Hepatic stellate cell (primary cell): ENCODE data around the gene CD96.
"Not testable (repeated sequence)": the region's sequence is repeated elsewhere in the genome, so short reads cannot be mapped to it uniquely, and the experiment has no call there.

Experiments
- DNase-seq: peaks from one replicate; pipeline ENCODE4 v3.0.0; 2011; ENCODE audit warnings: low spot score

The CD96 gene

DNA sequence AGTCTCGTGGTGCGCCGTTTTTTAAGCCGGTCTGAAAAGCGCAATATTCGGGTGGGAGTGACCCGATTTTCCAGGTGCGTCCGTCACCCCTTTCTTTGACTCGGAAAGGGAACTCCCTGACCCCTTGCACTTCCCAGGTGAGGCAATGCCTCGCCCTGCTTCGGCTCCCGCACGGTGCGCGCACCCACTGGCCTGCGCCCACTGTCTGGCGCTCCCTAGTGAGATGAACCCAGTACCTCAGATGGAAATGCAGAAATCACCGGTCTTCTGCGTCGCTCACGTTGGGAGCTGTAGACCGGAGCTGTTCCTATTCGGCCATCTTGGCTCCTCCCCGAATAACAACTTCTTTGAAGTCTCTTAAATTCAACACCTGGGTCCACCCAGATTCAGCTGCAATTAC, 19.9 kb downstream of the CD96 start:
- not testable (repeated sequence) for DNase-seq

DNA sequence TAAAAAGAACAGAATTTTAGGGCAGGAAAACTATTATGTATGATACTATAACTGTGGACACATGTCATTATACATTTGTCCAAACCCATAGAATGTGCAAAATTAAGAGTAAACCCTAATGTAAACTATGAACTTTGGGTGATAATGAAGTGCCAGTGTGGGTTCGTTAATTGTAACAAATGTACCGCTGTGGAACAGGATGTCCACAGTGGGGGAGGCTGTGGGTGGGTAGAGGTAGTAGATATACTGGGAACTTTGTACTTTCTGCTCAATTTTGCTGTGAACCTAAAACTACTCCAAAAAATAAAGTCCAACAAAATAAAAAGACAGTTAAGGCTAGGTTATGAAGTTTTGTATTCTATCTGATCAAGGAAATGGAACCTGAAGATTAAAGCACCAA, 24.8 kb downstream of the CD96 start:
- DNase-seq = no peak

DNA sequence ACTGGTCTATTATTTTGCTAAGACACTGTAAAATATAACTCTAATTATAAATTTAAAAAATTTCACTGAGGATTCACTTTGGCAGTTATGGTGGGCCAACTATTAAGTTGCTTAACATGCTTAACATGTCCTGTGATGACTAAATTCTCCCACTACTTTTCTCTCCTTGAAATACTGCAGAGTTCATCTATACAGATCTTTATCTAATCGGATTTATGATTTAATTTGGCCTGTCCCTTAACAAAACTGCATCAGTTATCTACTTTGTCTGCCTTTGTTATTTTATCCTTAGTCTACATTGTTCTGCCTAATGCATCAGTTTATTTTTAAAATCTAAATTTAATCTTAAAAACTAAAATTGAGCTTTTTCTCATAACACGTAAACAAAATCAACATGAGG, 26.4 kb downstream of the CD96 start:
- no peak for DNase-seq

DNA sequence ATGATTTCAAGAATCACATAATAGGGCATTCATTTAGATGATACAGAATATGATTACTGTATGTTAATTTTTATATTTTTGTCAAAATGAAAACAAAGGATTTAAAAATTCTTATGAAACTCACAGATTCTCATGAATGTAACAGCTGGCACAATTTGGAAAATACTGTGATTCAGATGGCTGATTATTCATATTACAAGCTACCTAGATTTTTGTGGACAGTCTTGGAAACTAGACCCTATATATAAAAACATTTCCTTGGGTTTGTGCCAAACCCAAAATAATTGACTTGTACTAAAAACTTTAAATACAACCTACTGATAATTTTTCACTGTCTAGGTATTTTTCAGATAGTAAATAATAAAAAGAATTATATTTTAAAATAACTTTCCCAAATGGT, 26.9 kb downstream of the CD96 start:
- DNase-seq = no peak

DNA sequence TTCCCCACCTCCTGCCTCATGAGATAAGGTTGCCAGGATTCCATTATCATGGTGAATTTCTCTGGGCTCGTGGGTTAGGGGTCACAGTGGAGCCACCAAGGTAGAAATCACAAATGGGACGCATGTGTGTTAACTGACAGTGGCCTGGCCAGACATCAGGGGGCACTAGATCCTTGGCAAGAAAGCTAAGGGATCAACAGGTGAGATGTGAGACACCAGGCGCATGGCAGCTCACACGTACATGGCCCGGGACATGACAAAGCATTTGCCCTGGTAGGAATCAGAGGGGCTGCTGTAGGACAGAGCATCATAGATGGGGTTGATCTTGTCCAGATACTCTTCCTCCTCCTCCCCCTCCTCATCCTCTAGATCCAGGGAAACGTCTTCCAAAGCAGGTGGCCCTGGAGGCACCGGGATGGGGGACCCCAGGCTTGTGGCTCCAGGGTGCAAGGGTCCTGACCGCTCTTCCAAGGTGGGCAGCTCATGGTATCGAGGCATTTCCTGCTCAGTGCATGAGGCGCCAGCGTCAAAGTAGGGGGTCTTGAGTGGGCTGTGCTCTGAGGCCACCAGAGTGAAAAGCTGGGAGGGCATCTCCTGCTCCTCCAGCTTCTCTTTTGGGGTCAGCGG, 28.5 kb downstream of the CD96 start:
- no peak for DNase-seq

DNA sequence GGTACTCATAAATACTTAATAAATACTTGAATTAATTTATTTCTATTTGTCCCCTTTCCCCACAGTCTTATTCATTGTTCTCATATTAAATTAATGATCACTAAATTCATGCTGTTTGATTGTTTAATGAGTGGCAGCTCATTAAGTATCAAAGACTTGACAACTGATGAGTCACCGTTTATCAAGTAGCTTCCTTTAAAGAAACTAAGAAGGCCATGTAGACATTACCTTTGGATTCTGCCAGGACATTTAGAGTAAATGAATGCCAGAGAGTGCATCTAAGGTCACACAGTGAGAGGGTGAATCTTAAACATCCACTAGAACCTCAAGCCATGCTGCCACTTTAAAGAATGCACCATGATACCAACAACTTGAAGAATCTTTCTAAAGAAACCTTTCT, 29.3 kb downstream of the CD96 start:
- no peak for DNase-seq

DNA sequence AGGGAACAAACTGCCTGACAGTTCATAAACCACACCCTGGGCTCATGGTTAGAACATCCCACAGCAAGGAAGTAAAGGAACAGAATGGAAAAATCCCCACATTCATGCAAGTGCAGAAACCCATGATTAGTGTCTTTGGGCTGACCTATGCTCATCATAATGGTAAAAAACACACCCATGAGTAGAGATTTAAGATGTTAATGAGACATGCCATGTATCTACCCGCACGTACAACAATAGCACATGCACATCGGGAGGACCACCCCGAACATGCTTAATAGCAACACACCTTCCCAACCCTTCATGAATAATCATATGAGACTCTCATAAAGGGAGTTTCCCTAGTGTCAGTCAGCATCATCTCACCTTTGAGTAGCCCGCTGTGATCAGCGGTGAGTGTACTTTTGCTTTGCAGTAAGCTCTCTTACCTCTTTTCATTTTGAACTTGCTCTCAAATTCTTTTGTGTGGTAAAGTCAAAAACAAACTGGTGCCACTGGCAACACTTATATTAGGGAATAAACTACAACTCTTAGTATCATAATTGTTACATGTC, 30.0 kb downstream of the CD96 start:
- DNase-seq = no peak

DNA sequence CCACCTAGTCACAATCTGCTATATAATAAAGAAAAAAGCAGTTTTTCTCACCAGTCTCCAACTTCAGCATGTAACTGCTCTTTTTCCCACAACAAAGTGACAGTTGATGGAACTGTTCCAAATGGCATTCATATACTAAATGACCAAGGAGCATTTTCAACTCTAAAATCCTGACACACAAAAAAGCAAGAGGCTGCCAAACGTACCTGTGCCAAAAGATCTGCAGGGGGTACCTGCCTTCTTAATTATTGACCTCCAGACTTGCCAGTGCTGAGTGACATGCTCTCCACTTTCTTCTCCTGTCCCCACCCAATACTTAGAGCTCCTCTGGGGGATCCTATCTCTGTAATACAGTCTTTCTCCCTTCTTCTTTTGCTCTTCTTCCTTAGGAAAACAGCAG, 35.1 kb downstream of the CD96 start:
- DNase-seq = no peak

DNA sequence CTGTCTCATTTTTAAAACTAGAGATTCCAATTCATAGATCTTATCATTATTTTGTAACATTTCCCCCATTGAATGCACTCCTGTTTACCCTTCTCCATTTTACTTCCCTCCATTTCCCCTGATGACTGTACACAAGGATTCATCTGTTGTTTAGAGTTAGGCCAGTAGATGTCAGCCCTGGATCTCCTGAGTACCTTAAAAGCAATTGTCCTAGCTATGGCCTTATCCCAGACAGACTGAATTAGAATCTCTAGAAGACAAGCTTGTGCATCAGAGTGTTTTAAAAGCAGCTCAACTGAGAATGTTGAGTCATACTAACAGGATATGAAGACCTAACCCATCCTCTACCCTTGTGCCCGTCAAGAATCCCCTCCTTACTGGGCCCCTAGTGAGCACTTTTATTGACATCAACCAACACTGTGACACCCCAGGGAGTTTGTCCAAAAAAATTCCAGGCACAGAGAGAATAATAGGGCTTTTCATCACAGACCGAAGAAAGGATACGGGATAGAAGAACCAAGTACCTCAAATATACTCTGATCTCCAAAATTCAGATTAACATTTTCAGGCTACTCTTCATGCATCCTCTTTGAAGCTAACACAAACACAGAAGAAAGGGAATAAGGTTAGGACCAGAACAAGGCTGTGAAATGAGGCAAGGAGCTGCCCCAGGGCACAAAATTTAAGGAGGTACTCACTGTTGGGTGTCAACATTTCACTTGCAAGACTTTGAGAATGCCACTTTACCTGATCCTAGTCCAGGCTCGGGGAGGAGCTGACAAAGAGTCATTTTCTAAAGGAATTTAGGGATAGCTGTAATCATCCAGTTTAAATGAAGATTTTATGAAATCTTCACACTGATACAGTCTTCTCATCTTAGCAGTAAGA, 36.0 kb downstream of the CD96 start:
- DNase-seq = peak; percentile 68

DNA sequence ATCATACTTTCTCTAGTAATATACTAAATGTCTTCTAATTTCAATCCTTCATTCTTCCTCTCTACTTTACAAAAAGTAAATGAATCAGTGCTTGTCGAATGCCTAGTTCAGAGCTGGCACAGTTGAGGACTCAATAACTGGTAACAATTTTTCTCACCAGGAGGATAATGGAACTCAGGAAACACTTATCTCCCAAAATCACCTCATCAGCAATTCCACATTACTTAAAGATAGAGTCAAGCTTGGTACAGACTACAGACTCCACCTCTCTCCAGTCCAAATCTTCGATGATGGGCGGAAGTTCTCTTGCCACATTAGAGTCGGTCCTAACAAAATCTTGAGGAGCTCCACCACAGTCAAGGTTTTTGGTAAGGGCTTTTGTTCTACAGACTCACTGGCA, 36.9 kb downstream of the CD96 start:
- no peak for DNase-seq

DNA sequence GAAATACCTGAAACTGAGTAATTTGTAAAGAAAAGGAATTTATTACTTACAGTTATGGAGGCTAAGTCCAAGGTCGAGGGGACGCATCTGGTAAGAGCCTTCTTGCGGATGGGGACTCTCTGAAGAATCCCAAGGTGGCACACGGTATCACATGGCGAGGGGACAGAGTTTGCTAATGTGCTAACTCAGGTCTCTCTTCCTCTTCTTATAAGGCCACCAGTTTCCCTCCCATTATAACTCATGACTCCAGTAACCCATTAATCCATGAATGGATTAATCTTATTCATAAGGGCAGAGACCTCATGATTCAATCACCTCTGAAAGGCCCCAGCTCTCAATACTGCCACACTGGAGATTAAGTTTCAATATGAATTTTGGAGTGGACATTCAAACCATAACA, 37.5 kb downstream of the CD96 start:
- no peak for DNase-seq

DNA sequence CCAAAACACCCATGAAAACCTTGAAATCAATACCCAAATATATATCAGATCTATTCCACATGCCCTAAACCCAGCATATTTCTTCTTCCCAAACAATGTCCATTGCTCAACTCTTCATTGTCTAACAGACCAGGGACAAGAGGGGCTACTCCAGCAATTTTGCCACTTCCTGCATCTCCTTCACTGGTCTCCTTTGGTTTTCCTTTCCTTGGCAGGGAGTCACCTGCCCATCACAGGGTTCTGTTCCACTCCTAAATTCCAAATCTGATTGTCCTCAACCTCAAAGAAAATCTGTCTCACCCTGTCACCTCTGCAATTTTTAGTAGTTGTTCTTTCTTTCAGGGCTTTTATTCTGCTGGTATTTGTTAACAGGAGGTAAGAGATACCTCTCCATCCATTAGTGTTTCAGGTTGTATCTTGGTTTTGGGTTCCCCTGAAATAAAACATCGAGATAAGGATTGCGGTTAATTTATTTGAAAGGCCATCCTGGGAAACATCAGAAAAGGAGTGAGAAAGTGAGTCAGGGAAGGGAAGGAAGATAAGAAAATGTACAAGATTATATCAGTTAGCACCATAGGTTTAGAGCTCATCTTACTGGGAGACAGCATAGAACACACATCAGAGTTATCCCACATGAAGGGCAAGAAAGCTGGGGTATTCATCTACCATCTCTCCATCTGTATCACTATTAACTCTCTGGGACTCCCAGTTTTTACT, 39.6 kb downstream of the CD96 start:
- no peak for DNase-seq

DNA sequence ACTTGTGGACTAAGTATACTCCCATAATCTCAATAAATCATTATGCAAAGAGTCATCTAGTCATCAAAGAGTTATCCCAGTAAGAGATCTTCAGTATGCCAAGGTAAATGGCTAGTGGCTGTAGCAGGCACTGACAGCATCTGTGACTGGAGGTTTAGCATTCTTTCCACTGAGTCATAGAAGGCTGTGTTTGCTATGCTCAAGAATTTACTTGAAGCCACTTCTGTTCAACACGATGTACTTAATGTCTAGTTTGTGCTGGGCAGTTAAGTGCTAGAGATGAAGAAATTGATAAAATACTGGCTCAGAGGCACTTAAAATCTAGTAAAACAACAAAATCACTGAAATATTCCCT, 40.1 kb downstream of the CD96 start:
- DNase-seq = peak; percentile 74

DNA sequence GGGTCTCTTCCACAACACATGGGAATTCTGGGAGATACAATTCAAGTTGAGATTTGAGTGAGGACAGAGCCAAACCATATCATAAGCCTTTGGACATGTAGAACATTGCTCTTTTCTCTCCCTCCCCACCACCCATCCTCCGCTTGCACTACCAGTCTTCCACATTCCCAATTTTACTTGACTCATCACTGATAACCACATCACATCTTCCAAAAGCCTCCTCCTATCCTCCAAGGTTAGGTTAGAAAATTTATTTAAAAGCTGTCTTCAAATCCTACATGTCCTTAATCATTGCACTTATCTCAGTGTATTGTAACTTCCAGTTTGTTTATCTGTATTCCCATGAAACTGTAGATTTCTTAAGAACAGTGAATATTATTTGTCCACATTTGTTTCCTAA, 42.7 kb downstream of the CD96 start:
- no peak for DNase-seq

DNA sequence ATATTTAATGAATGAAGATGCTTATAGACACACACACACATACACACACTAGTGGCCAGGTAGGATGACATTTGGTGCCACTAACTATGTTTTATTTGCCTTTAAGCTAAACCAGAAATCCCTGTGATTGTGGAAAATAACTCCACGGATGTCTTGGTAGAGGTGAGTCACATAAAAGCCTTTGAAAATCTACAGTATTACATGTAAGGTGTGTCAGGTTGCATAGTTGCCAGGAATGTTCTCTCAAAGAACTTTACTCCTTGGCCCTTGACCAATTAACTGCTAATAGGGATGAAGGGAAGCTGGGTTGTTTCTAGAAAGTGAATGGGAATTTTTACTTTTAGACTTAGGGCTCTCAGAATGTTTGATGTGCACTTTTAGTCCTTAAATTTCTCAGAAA, 43.2 kb downstream of the CD96 start:
- DNase-seq = no peak

DNA sequence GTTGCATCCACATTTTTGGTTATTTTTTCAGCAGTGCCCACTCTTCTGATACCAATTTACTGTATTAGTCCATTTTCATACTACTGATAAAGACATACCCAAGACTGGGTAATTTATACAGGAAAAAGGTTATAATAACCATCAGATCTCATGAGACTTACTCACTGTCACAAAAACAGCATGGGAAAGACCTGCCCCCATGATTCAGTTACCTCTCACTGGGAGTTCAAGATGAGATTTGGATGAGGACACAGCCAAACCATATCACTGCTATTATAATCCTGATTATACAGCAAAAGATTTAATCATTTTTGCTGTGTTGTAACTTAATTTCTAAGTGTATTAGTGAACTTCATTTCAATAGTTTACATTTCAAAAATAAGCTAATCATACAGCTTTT, 46.5 kb downstream of the CD96 start:
- DNase-seq = no peak

DNA sequence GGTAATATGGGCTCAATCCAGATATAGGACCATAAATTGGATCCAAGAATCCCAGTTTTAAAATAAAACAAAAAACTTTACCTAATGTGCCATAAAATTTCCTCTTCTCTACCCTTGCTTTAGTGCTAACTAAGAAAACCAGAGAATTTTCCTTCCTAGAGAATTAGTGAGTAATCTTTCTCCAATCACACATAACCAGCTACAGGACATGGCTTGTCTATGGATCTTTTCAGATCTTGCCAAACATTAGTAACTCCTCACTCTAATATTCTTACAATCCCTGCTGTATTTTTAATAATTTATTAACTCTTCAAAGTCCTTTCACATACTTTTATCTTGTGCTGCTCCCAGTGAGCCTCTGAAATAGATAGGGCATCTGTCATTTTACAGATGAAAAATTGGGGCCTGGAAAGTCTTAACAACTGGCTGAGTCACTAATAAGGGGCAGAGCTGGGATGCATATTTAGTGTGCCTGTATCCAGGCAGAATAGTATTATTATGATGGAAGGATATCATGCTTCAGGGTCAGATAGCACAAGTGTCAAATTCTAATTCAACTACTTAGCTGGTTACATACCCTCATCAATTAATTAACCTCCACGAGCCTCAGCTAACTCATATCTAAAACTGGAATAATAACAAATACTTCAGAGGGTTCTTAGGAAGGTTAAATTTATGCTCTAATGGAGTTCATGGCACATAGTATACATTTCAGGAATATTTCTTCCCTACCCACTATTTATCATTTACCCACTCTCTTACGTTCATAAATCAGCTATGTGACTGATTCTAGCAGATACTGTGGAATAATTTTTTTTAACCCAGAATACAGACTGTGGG, 47.5 kb downstream of the CD96 start:
- DNase-seq = no peak

DNA sequence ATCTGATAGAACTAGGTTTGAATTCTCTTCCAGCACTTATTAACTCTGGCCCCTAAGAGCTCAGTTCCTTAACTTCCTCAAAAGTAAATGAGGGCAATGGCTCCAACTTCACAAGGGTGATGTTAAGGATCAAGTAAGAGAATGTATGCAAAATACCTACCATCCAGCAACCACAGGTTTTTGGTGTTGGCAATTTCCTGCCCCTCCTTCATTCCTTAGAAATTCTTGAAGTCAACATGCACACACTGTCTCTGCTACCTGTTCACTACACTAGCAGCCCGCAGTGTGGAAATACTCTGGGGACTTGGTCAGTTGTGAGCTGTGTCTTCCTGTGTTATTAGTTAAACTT, 48.1 kb downstream of the CD96 start:
- DNase-seq = no peak

DNA sequence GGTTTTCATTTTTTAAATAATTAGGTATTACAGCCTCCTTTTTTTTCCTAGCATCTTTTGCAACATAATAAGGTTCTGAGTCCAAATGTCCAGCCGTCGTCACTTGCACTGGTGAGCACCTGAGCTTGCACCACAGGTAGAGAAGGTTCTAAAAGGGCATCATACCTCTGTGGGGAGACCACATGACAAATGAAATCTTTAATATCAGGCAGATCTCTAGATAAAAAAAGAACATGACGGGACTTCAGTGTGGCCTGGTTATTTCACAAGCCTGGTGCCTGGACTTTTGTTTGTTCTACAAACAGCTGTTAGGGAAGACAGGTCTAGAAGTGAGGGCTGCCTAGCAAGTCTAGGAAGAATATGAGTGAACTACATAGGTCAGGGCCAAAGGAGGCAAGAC, 49.6 kb downstream of the CD96 start:
- DNase-seq = no peak

DNA sequence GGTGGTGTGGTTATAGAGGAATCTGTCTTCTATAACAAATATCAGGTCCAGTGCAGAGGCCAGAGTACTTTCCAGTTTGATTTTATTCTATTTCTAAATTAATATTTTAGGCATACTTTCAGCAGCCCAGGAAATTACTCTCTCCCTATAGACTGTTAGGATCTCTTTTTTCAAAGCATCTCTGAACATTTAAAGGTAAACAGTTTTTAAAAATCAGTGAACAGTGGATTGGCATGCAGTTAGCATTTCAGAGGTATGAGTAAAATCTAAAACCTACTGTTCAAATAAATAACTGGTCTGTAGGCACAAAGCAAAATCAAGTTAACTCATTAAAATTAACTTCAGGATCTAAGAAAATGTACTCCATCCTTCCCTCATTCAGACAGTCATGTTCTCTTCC, 50.1 kb downstream of the CD96 start:
- no peak for DNase-seq

DNA sequence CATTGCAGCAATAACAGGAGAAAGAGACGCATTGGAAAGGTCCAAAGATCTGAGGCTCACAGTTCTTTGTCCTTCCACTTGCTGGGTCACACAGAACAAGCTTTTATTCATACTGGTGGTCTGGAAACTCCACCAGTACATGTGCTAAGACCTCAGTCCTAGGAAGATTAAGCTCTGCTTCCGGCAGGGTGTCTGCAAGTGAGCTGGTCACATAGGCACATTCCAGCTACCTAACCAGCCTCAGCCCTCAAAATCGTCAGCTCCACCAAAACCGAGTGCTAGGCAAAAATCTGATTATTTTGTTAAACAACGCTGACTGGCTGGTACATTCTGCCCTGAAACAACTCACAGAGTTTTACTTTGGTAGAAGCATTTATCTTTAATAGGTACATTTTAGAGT, 50.9 kb downstream of the CD96 start:
- DNase-seq = no peak

DNA sequence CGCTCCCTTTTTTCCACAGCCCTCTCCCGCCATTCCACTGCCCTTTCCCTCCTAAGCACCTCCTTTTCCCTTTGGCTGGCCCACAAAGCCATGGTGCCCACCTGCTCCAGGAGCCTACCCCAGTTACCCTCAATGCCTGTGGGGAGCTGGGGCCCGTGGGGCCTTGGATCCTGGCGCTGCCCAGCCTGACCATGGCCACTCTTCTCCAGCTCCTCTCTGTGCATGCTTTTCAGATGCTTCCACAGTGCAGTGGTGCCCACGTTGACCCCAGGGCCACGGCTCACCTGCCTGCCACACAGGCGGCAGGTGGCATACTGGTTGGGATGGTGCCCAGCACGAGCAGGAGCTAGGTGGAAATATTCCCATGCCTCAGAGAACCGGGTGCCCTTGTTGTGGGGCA, 51.7 kb downstream of the CD96 start:
- no peak for DNase-seq
